PC-9 (cell line): ENCODE data around the gene SIPA1L3. TPM values are rescaled to one million over a fixed set of nuclear protein-coding genes. Genes with fewer than 3 reads are reported as not detected.

Experiments
- BruUV-seq: library from RNA; stranded (reverse); fragments of 400-500 nt; replicated peaks from 2 replicates; lab custom pipeline; 2021; lab: Mats Ljungman, UMichigan
- CTCF ChIA-PET: fragments of 300-600 bp; sonication (Branson Sonifier 250); formaldehyde crosslinking; loops from one replicate; lab custom pipeline; 2022; ENCODE audit warnings: antibody characterized with exemption; lab: Charles Lee
- POLR2A ChIA-PET: fragments of 300-600 bp; sonication (Branson Sonifier 250); formaldehyde crosslinking; loops from one replicate; lab custom pipeline; 2022; ENCODE audit warnings: antibody characterized with exemption; ENCODE audit not compliant: unreplicated experiment; lab: Charles Lee
- DNase-seq, 2 experiments: peaks; one replicate each; pipeline versions ENCODE4 v3.0.0 to v3.0.0-alpha.2; 2015 to 2022; ENCODE audit warnings: mixed read lengths in 1 of 2
- H2AFZ ChIP-seq: fragments of 200-600 bp; sonication (generic); 2 replicates; pipeline ENCODE4 v1.8.1; 2017; ENCODE audit warnings: antibody characterized with exemption
- H3F3A ChIP-seq: fragments of 200-600 bp; sonication (generic); 2 replicates; pipeline ENCODE4 v1.8.1; 2017; ENCODE audit warnings: antibody characterized with exemption, mild to moderate bottlenecking, low read depth; ENCODE audit not compliant: insufficient read depth
- H3K27ac ChIP-seq: fragments of 200-600 bp; sonication (generic); 2 replicates; pipeline ENCODE4 v1.6.1; 2016; ENCODE audit warnings: mixed run types
- H3K27me3 ChIP-seq: fragments of 200-600 bp; sonication (generic); 2 replicates; pipeline ENCODE4 v1.6.1; 2016; ENCODE audit warnings: low read depth, mixed run types; ENCODE audit not compliant: insufficient read depth
- H3K36me3 ChIP-seq: fragments of 200-600 bp; sonication (generic); 2 replicates; pipeline ENCODE4 v1.6.1; 2016; ENCODE audit warnings: low read depth, mixed run types
- H3K4me1 ChIP-seq: fragments of 200-600 bp; sonication (generic); replicated peaks from 2 replicates; pipeline ENCODE4 v1.6.1; 2016; ENCODE audit warnings: mixed run types; ENCODE audit not compliant: insufficient read depth
- H3K4me2 ChIP-seq: fragments of 200-600 bp; sonication (generic); 2 replicates; pipeline ENCODE4 v1.6.1; 2017; ENCODE audit warnings: mixed run types
- H3K4me3 ChIP-seq: fragments of 200-600 bp; sonication (generic); 2 replicates; pipeline ENCODE4 v1.6.1; 2016; ENCODE audit warnings: mixed run types
- H3K79me2 ChIP-seq: fragments of 200-600 bp; sonication (generic); 2 replicates; pipeline ENCODE4 v1.6.1; 2017; ENCODE audit warnings: low read depth, mixed run types
- H3K9me2 ChIP-seq: fragments of 200-600 bp; sonication (generic); 2 replicates; pipeline ENCODE4 v1.8.1; 2017; ENCODE audit warnings: mild to moderate bottlenecking; ENCODE audit not compliant: insufficient read depth
- H3K9me3 ChIP-seq: fragments of 200-600 bp; sonication (generic); 2 replicates; pipeline ENCODE4 v1.8.1; 2016; ENCODE audit warnings: low read depth; ENCODE audit not compliant: insufficient read depth
- H4K20me1 ChIP-seq: fragments of 200-600 bp; sonication (generic); 2 replicates; pipeline ENCODE4 v1.8.1; 2017; ENCODE audit not compliant: insufficient read depth
- CTCF ChIP-seq: fragments of 200-600 bp; sonication (generic); conservative IDR thresholded peaks from 2 replicates; pipeline ENCODE4 v1.6.1; 2017; ENCODE audit warnings: mixed run types, antibody characterized with exemption, mild to moderate bottlenecking, moderate library complexity
- EZH2 ChIP-seq: fragments of 200-600 bp; sonication (generic); IDR thresholded peaks from 2 replicates; pipeline ENCODE4 v1.8.0; 2017; ENCODE audit warnings: antibody characterized with exemption, low read depth
- intact Hi-C: fragments of 100-400 bp; cut with micrococcal nuclease; formaldehyde crosslinking; loops from one replicate; pipeline ENCODE4 v1.10.0; 2022; ENCODE audit not compliant: unreplicated experiment
- total RNA-seq: library from RNA; stranded (reverse); gene quantifications from 2 replicates; pipeline ENCODE4 v1.2.3, GENCODE V29; 2021

SIPA1L3 gene
- total RNA-seq, 1 experiment from 2014 or later, result 55.2 TPM

GRCh38 chr19:37941782-37942515 lies 34.9 kb downstream of the SIPA1L3 start:
- H3K27me3 ChIP-seq, result no peaks in the 10 kb centered on the region
- no TSS peak for BruUV-seq
- peaks cover 43% of the 10 kb centered on the region for H3K4me1 ChIP-seq

GRCh38 chr19:37942516-37942902 lies 35.5 kb downstream of the SIPA1L3 start:
- peaks cover 43% of the 10 kb centered on the region for H3K4me1 ChIP-seq
- no peaks in the 10 kb centered on the region for H3K36me3 ChIP-seq
- H3K9me3 ChIP-seq, result no peaks in the 10 kb centered on the region
- no peaks in the 10 kb centered on the region for H3K27me3 ChIP-seq
- POLR2A ChIA-PET, result no interaction called here
- peaks cover 33% of the 10 kb centered on the region for H3F3A ChIP-seq
- no peaks in the 10 kb centered on the region for H3K9me2 ChIP-seq
- H3K79me2 ChIP-seq, result peaks cover 61% of the 10 kb centered on the region
- CTCF ChIA-PET, result interaction anchor here (0.7 kb wide), 1 partner anchor 656 kb away, joined by 3 read pairs; no protein-coding TSS in a partner anchor
- BruUV-seq, result no TSS peak
- H3K27ac ChIP-seq, result no peak overlapping the region
- H4K20me1 ChIP-seq, result peaks cover 5% of the 10 kb centered on the region
- no peak for DNase-seq
- no peak overlapping the region for H3K4me3 ChIP-seq
- intact Hi-C loops, result loop anchor here (5.0 kb wide), 1 partner anchor 75 kb away; no protein-coding TSS in a partner anchor
- no peak overlapping the region for H2AFZ ChIP-seq
- TF ChIP-seq CTCF (no peak), EZH2 (no peak)
- peak overlapping the region; percentile 48 for H3K4me2 ChIP-seq

More at GRCh38 chr19:37941782-37942515, 34.9 kb downstream of the SIPA1L3 start:
- peak overlapping the region; percentile 73 for H3K4me2 ChIP-seq
- peak overlapping the region; percentile 34; the same call in 1 of the 2 replicates for H3K4me3 ChIP-seq
- H3K36me3 ChIP-seq, result no peaks in the 10 kb centered on the region
- H3K79me2 ChIP-seq, result peaks cover 63% of the 10 kb centered on the region
- no peaks in the 10 kb centered on the region for H3K9me2 ChIP-seq
- peaks cover 32% of the 10 kb centered on the region for H3F3A ChIP-seq
- H2AFZ ChIP-seq, result no peak overlapping the region
- ChIA-PET POLR2A (no interaction called here), CTCF (no interaction called here)
- no peaks in the 10 kb centered on the region for H3K9me3 ChIP-seq
- TF ChIP-seq EZH2 (no peak), CTCF (no peak)
- peak overlapping the region; percentile 67 for H3K27ac ChIP-seq
- H4K20me1 ChIP-seq, result peaks cover 5% of the 10 kb centered on the region
- DNase-seq, result peak; percentile 48 to 85
- intact Hi-C loops, result loop anchor here (5.0 kb wide), 1 partner anchor 75 kb away; no protein-coding TSS in a partner anchor

- Histone ChIP-seq H2AFZ (no peak overlapping the region), H4K20me1 (peaks cover 5% of the 10 kb centered on the region; the same call in 1 of the 2 replicates), H3K27me3 (no peaks in the 10 kb centered on the region), H3K79me2 (peaks cover 61% of the 10 kb centered on the region), H3F3A (peaks cover 39% of the 10 kb centered on the region), H3K9me2 (no peaks in the 10 kb centered on the region), H3K36me3 (no peaks in the 10 kb centered on the region), H3K27ac (no peak overlapping the region), H3K4me2 (no peak overlapping the region), H3K4me1 (peaks cover 52% of the 10 kb centered on the region), H3K9me3 (no peaks in the 10 kb centered on the region), H3K4me3 (no peak overlapping the region)
- POLR2A ChIA-PET, result no interaction called here
- TF ChIP-seq EZH2 (no peak), CTCF (no peak)
- CTCF ChIA-PET, result interaction anchor here (0.7 kb wide), 1 partner anchor 655 kb away, joined by 3 read pairs; no protein-coding TSS in a partner anchor
- BruUV-seq, result no TSS peak
- DNase-seq, result no peak
- intact Hi-C loops, result loop anchor here (5.0 kb wide), 1 partner anchor 74 kb away; no protein-coding TSS in a partner anchor
These were observed 36.5 kb downstream of the SIPA1L3 start for GRCh38 chr19:37943480-37943879.
